Measurements from ENCODE around the gene CAPRIN2. TPM values are rescaled to one million over a fixed set of nuclear protein-coding genes. Genes with fewer than 3 reads are reported as not detected.

CAPRIN2 gene
- total and polyA plus RNA-seq, 2 experiments from 2014 or later, result 36.5 to 41.3 TPM

- Histone ChIP-seq H3K27ac (ENCODE audit: low read depth) (no peak overlapping the region), H3K36me3 (ENCODE audit: insufficient read depth) (no peaks in the 10 kb centered on the region), H2AFZ (no peak overlapping the region), H3K4me3 (no peak overlapping the region), H3K4me2 (no peak overlapping the region), H3K27me3 (ENCODE audit: insufficient read depth) (no peaks in the 10 kb centered on the region), H4K20me1 (replicated peaks; ENCODE audit: insufficient read depth) (no peaks in the 10 kb centered on the region), H3K79me2 (replicated peaks; ENCODE audit: insufficient read depth) (peaks cover 49% of the 10 kb centered on the region), H3K4me1 (ENCODE audit: insufficient read depth) (0 out of 2 replicates have a peak, but pooled peaks cover 7% of the 10 kb centered on the region), H3K9me2 (ENCODE audit: insufficient read depth) (no peaks in the 10 kb centered on the region), H3F3A (replicated peaks; ENCODE audit: low read depth) (no peaks in the 10 kb centered on the region)
- Mint-ChIP-seq H3K36me3 (ENCODE audit: low read depth) (no peaks in the 10 kb centered on the region), H3K9me3 (no peaks in the 10 kb centered on the region), H3K4me3 (no peak overlapping the region), H3K4me1 (peaks cover 4% of the 10 kb centered on the region; the same call in 2 of the 3 replicates), H3K27me3 (ENCODE audit: insufficient read depth, low read depth, poor library complexity) (no peaks in the 10 kb centered on the region), H3K27ac (no peak overlapping the region)
- no peak for ATAC-seq
- TF ChIP-seq ZNF462 (CRISPR knock-in tag; IDR thresholded peaks at IDR 0.05), result no peak
- no peak for TF ChIP-seq ETS1 (IDR thresholded peaks at IDR 0.05)
- TF ChIP-seq STAT1 (IDR thresholded peaks at IDR 0.05; ENCODE audit: unreplicated experiment), result no peak
- TF ChIP-seq ZNF114 (CRISPR knock-in tag; IDR thresholded peaks at IDR 0.05), result no peak
- no peak for TF ChIP-seq POLR2AphosphoS5 (IDR thresholded peaks at IDR 0.05; ENCODE audit: low read depth)
- TF ChIP-seq REST (IDR thresholded peaks at IDR 0.05; ENCODE audit: unreplicated experiment), result no peak
- TF ChIP-seq EZH2 (IDR thresholded peaks at IDR 0.05; ENCODE audit: low read depth, unreplicated experiment), result no peak
- no peak for TF ChIP-seq ZNF331 (CRISPR knock-in tag; IDR thresholded peaks at IDR 0.05; ENCODE audit: low read depth)
- no peak for TF ChIP-seq EZH2phosphoT487 (IDR thresholded peaks at IDR 0.05; ENCODE audit: unreplicated experiment)
- no peak for TF ChIP-seq CTCF (conservative IDR thresholded peaks at IDR 0.05; ENCODE audit: low read depth in 2 of 2)
- no peak for TF ChIP-seq JUNB (IDR thresholded peaks at IDR 0.05; ENCODE audit: unreplicated experiment)
- TF ChIP-seq CREB1 (CRISPR knock-in tag; IDR thresholded peaks at IDR 0.05; ENCODE audit: low read depth), result no peak
- TF ChIP-seq NANOG (IDR thresholded peaks at IDR 0.05; ENCODE audit: borderline replicate concordance), result no peak
- DNase-seq (ENCODE audit: low spot score), result no peak
These were observed 67.3 kb downstream of the CAPRIN2 start for GRCh38 chr12:30687265-30687986.
